IMR-90 (cell line): Measurements from ENCODE around the gene RAD51B. TPM values are rescaled to one million over a fixed set of nuclear protein-coding genes. Genes with fewer than 3 reads are reported as not detected.

ENCODE experiments used
- ATAC-seq: fragments of 200-7000 bp; cut with Tn5 transposase; 2 replicates; pipeline ENCODE4 v1.9.1; 2020; ENCODE audit warnings: low read depth, mild to moderate bottlenecking, moderate library complexity
- BruUV-seq: library from RNA; stranded (reverse); fragments of 400-500 nt; replicated peaks from 2 replicates; lab custom pipeline; 2021; lab: Mats Ljungman, UMichigan
- CTCF ChIA-PET: fragments of 300-600 bp; formaldehyde crosslinking; extraction: SDS; loops from one replicate; lab custom pipeline; 2021; ENCODE audit warnings: antibody characterized with exemption; lab: Yijun Ruan, JAX
- POLR2A ChIA-PET: fragments of 300-600 bp; sonication (Branson Sonifier 250); formaldehyde crosslinking; loops from one replicate; lab custom pipeline; 2022; ENCODE audit warnings: antibody characterized with exemption; ENCODE audit not compliant: unreplicated experiment; lab: Charles Lee
- DNase-seq: peaks from one replicate; pipeline ENCODE4 v3.0.0; 2013
- H2AFZ ChIP-seq: replicated peaks from 2 replicates; pipeline ENCODE3; 2013; ENCODE audit warnings: low read length, mild to moderate bottlenecking; ENCODE audit not compliant: poor library complexity
- H2AK5ac ChIP-seq: 2 replicates; pipeline ENCODE4 v1.6.1; 2013; ENCODE audit warnings: low read depth, low read length, inconsistent platforms
- H2AK9ac ChIP-seq: replicated peaks from 2 replicates; pipeline ENCODE3; 2013; ENCODE audit warnings: mild to moderate bottlenecking, low read depth, low read length, moderate library complexity; ENCODE audit not compliant: poor library complexity
- H2BK120ac ChIP-seq: 2 replicates; pipeline ENCODE4 v1.6.1; 2013; ENCODE audit warnings: low read depth, low read length, inconsistent platforms
- H2BK15ac ChIP-seq: 3 replicates; pipeline ENCODE4 v1.6.1; 2013; ENCODE audit warnings: low read depth, low read length, inconsistent platforms
- H2BK20ac ChIP-seq: 2 replicates; pipeline ENCODE4 v1.6.1; 2013; ENCODE audit warnings: low read depth, mild to moderate bottlenecking, inconsistent platforms, low read length, moderate library complexity
- H2BK5ac ChIP-seq: 2 replicates; pipeline ENCODE4 v1.6.1; 2013; ENCODE audit warnings: mild to moderate bottlenecking, low read depth, low read length, inconsistent platforms; ENCODE audit not compliant: poor library complexity, severe bottlenecking
- H3K14ac ChIP-seq: replicated peaks from 2 replicates; pipeline ENCODE4 v1.6.1; 2013; ENCODE audit warnings: low read depth, low read length, inconsistent platforms
- H3K18ac ChIP-seq: 2 replicates; pipeline ENCODE4 v1.6.1; 2013; ENCODE audit warnings: low read depth, low read length, control low read depth
- H3K23ac ChIP-seq: 2 replicates; pipeline ENCODE4 v1.6.1; 2013; ENCODE audit warnings: low read depth, low read length, inconsistent platforms
- H3K27ac ChIP-seq: 2 replicates; pipeline ENCODE4 v1.5.1; 2013; ENCODE audit warnings: mild to moderate bottlenecking, control low read depth, low read length; ENCODE audit not compliant: insufficient read depth
- H3K27me3 ChIP-seq: 2 replicates; pipeline ENCODE4 v1.6.1; 2013; ENCODE audit warnings: low read length; ENCODE audit not compliant: control insufficient read depth, insufficient read depth
- H3K36me3 ChIP-seq: 2 replicates; pipeline ENCODE4 v1.6.1; 2013; ENCODE audit warnings: low read length, mixed read lengths; ENCODE audit not compliant: control insufficient read depth, insufficient read depth
- H3K4ac ChIP-seq: 2 replicates; pipeline ENCODE4 v1.6.1; 2013; ENCODE audit warnings: low read depth, low read length, inconsistent platforms
- H3K4me1 ChIP-seq: 2 replicates; pipeline ENCODE4 v1.6.1; 2013; ENCODE audit warnings: low read length, mixed read lengths; ENCODE audit not compliant: control insufficient read depth, insufficient read depth
- H3K4me2 ChIP-seq: 2 replicates; pipeline ENCODE4 v1.6.1; 2013; ENCODE audit warnings: low read depth, mild to moderate bottlenecking, control low read depth, low read length, moderate library complexity
- H3K4me3 ChIP-seq: 2 replicates; pipeline ENCODE4 v1.5.1; 2013; ENCODE audit warnings: low read depth, mild to moderate bottlenecking, control low read depth, low read length, moderate library complexity; ENCODE audit not compliant: insufficient read depth
- H3K56ac ChIP-seq: 2 replicates; pipeline ENCODE4 v1.6.1; 2013; ENCODE audit warnings: low read length, inconsistent platforms; ENCODE audit not compliant: insufficient read depth; ENCODE audit errors: extremely low read depth
- H3K79me1 ChIP-seq, 2 experiments: 2 replicates each; pipeline ENCODE4 v1.6.1; 2013; ENCODE audit warnings: low read length in 2 of 2, inconsistent platforms in 1 of 2, low read depth in 1 of 2
- H3K9ac ChIP-seq: 2 replicates; pipeline ENCODE4 v1.6.1; 2013; ENCODE audit warnings: low read depth, low read length, control low read depth
- H3K9me1 ChIP-seq: 2 replicates; pipeline ENCODE4 v1.6.1; 2013; ENCODE audit warnings: low read length, inconsistent platforms; ENCODE audit not compliant: insufficient read depth
- H3K9me3 ChIP-seq: 2 replicates; pipeline ENCODE4 v1.6.1; 2013; ENCODE audit warnings: low read length; ENCODE audit not compliant: control insufficient read depth, insufficient read depth
- H4K20me1 ChIP-seq: 2 replicates; pipeline ENCODE4 v1.6.1; 2013; ENCODE audit warnings: low read length, inconsistent platforms; ENCODE audit not compliant: insufficient read depth
- H4K5ac ChIP-seq: 2 replicates; pipeline ENCODE4 v1.6.1; 2013; ENCODE audit warnings: mild to moderate bottlenecking, low read depth, low read length, control low read depth
- H4K8ac ChIP-seq, 2 experiments: 2 replicates each; pipeline ENCODE4 v1.6.1; 2013; ENCODE audit warnings: low read depth in 2 of 2, low read length in 2 of 2, control low read depth in 1 of 2, inconsistent platforms in 1 of 2
- H4K91ac ChIP-seq: 2 replicates; pipeline ENCODE4 v1.6.1; 2013; ENCODE audit warnings: low read depth, low read length, inconsistent platforms; ENCODE audit not compliant: insufficient read depth
- BHLHE40 ChIP-seq: fragments of 150-350 bp; IDR thresholded peaks from 2 replicates; pipeline ENCODE4 v1.6.1; 2016; ENCODE audit warnings: mild to moderate bottlenecking, low read depth, low read length
- CEBPB ChIP-seq: IDR thresholded peaks from 2 replicates; pipeline ENCODE4 v1.6.1; 2012; ENCODE audit warnings: low read depth, low read length, improper control_type of control experiment
- CHD1 ChIP-seq: IDR thresholded peaks from 2 replicates; pipeline ENCODE4 v1.6.1; 2012; ENCODE audit warnings: low read depth, low read length, improper control_type of control experiment
- FOS ChIP-seq: fragments of 150-350 bp; IDR thresholded peaks from 2 replicates; pipeline ENCODE4 v1.6.1; 2016; ENCODE audit warnings: low read depth, low read length
- MAFK ChIP-seq: IDR thresholded peaks from 2 replicates; pipeline ENCODE4 v1.6.1; 2012; ENCODE audit warnings: low read depth, low read length, improper control_type of control experiment
- MAZ ChIP-seq: IDR thresholded peaks from 2 replicates; pipeline ENCODE4 v1.6.1; 2012; ENCODE audit warnings: low read depth, mild to moderate bottlenecking, low read length, improper control_type of control experiment, moderate library complexity, borderline replicate concordance
- MXI1 ChIP-seq: IDR thresholded peaks from 2 replicates; pipeline ENCODE4 v1.6.1; 2012; ENCODE audit warnings: low read depth, mild to moderate bottlenecking, low read length, moderate library complexity, borderline replicate concordance
- NFE2L2 ChIP-seq: fragments of 150-350 bp; IDR thresholded peaks from 2 replicates; pipeline ENCODE4 v1.6.1; 2016; ENCODE audit warnings: low read depth, mild to moderate bottlenecking, low read length
- POLR2A ChIP-seq: IDR thresholded peaks from 2 replicates; pipeline ENCODE4 v1.6.1; 2012; ENCODE audit warnings: mild to moderate bottlenecking, low read depth, low read length
- RAD21 ChIP-seq: IDR thresholded peaks from 2 replicates; pipeline ENCODE4 v1.6.1; 2012; ENCODE audit warnings: low read length, improper control_type of control experiment
- RCOR1 ChIP-seq: IDR thresholded peaks from 2 replicates; pipeline ENCODE4 v1.6.1; 2012; ENCODE audit warnings: mild to moderate bottlenecking, low read length, improper control_type of control experiment; ENCODE audit not compliant: insufficient replicate concordance
- RFX5 ChIP-seq: IDR thresholded peaks from 2 replicates; pipeline ENCODE4 v1.8.0; 2012; ENCODE audit warnings: low read depth, mild to moderate bottlenecking, low read length, moderate library complexity
- SMC3 ChIP-seq: fragments of 150-350 bp; IDR thresholded peaks from 2 replicates; pipeline ENCODE4 v1.6.1; 2016; ENCODE audit warnings: low read depth, mild to moderate bottlenecking, antibody characterized with exemption, low read length, moderate library complexity
- WGBS, 2 experiments: methylation state at CpG; one replicate each; pipeline versions ENCODE4 v1.1.5 to v1.1.7; 2013; ENCODE audit warnings: missing lambda C conversion rate in 2 of 2; ENCODE audit not compliant: insufficient read length in 1 of 2; ENCODE audit errors: extremely low coverage in 2 of 2; 5-methylcytosine and 5-hydroxymethylcytosine counted together
- dilution Hi-C: fragments of 300-500 bp; cut with HindIII; formaldehyde crosslinking; loops from one replicate; pipeline ENCODE4 v1.14.3; 2018; ENCODE audit warnings: low sequenced_read_pairs; ENCODE audit not compliant: unreplicated experiment
- in situ Hi-C: fragments of 300-500 bp; cut with MboI; formaldehyde crosslinking; loops from 3 replicates; pipeline ENCODE4 v1.14.3; 2019; ENCODE audit warnings: low sequenced_read_pairs, inconsistent platforms, mixed read lengths
- intact Hi-C: fragments of 100-400 bp; cut with micrococcal nuclease; formaldehyde crosslinking; loops from 2 replicates; pipeline ENCODE4 v1.10.0; 2022
- polyA plus RNA-seq, 3 experiments: library from polyadenylated mRNA; depleted of rRNA; stranded (reverse); fragments of >200 nt; gene quantifications; 2 replicates each; pipeline ENCODE4 v1.2.3, GENCODE V29; 2012; ENCODE audit warnings: low replicate concordance in 1 of 3
- total RNA-seq: library from RNA; depleted of rRNA; stranded (reverse); fragments of >200 nt; gene quantifications from 2 replicates; pipeline ENCODE4 v1.2.3, GENCODE V29; 2012
- TF ChIP-seq, protein P1 (sequence below): fragments of 150-350 bp; IDR thresholded peaks from 2 replicates; pipeline ENCODE4 v1.6.1; 2016; ENCODE audit warnings: low read depth, mild to moderate bottlenecking, low read length, moderate library complexity, borderline replicate concordance
- TF ChIP-seq, protein P2 (sequence below): fragments of 150-350 bp; IDR thresholded peaks from 2 replicates; pipeline ENCODE4 v1.6.1; 2017; ENCODE audit warnings: mild to moderate bottlenecking, antibody characterized with exemption, low read length, low read depth
- TF ChIP-seq, protein P3 (sequence below): conservative IDR thresholded peaks from 2 replicates; pipeline ENCODE4 v1.5.1; 2012; ENCODE audit warnings: mild to moderate bottlenecking, low read depth, low read length, improper control_type of control experiment

The RAD51B gene
- total and polyA plus RNA-seq, 2 of the 4 experiments (the other 2 are of a cell fraction) = 5.1 to 18.8 TPM

GRCh38 chr14:68571928-68572525 lies 752.4 kb downstream of the RAD51B start:
- intact Hi-C loops = no loop called here
- Histone ChIP-seq H3K4me1 (peaks cover 20% of the 10 kb centered on the region), H3K18ac (no peak overlapping the region), H2BK120ac (no peak overlapping the region; the same call in 1 of the 2 replicates), H3K56ac (no peak overlapping the region), H3K4ac (no peak overlapping the region), H2AFZ (no peak overlapping the region), H2BK5ac (no peak overlapping the region), H3K9ac (no peak overlapping the region), H3K4me2 (no peak overlapping the region), H3K27me3 (no peaks in the 10 kb centered on the region), H3K79me1 (peaks cover 0 to 13% of the 10 kb centered on the region in 2 experiments; a peak in 2 of 4 replicates), H3K4me3 (no peak overlapping the region), H3K9me3 (peaks cover 3% of the 10 kb centered on the region; the same call in 1 of the 2 replicates), H3K9me1 (peaks cover 17% of the 10 kb centered on the region), H2AK9ac (no peak overlapping the region), H4K20me1 (no peaks in the 10 kb centered on the region), H4K91ac (no peak overlapping the region), H3K23ac (no peak overlapping the region), H2BK15ac (no peak overlapping the region; the same call in 2 of the 3 replicates), H3K27ac (no peak overlapping the region), H3K14ac (no peak overlapping the region), H2AK5ac (no peak overlapping the region), H3K36me3 (no peaks in the 10 kb centered on the region), H4K5ac (no peak overlapping the region), H4K8ac (no peak overlapping the region), H2BK20ac (no peak overlapping the region)
- TF ChIP-seq RFX5 (no peak), FOS (no peak), SMC3 (no peak), MAFK (no peak), RAD21 (no peak), CHD1 (no peak), MXI1 (no peak), MAZ (no peak), CEBPB (no peak), BHLHE40 (no peak), POLR2A (no peak), NFE2L2 (no peak), RCOR1 (no peak)
- TF ChIP-seq, protein P1, sequence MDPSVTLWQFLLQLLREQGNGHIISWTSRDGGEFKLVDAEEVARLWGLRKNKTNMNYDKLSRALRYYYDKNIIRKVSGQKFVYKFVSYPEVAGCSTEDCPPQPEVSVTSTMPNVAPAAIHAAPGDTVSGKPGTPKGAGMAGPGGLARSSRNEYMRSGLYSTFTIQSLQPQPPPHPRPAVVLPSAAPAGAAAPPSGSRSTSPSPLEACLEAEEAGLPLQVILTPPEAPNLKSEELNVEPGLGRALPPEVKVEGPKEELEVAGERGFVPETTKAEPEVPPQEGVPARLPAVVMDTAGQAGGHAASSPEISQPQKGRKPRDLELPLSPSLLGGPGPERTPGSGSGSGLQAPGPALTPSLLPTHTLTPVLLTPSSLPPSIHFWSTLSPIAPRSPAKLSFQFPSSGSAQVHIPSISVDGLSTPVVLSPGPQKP = no peak
- TF ChIP-seq, protein P2, sequence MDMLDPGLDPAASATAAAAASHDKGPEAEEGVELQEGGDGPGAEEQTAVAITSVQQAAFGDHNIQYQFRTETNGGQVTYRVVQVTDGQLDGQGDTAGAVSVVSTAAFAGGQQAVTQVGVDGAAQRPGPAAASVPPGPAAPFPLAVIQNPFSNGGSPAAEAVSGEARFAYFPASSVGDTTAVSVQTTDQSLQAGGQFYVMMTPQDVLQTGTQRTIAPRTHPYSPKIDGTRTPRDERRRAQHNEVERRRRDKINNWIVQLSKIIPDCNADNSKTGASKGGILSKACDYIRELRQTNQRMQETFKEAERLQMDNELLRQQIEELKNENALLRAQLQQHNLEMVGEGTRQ = no peak
- TF ChIP-seq, protein P3, sequence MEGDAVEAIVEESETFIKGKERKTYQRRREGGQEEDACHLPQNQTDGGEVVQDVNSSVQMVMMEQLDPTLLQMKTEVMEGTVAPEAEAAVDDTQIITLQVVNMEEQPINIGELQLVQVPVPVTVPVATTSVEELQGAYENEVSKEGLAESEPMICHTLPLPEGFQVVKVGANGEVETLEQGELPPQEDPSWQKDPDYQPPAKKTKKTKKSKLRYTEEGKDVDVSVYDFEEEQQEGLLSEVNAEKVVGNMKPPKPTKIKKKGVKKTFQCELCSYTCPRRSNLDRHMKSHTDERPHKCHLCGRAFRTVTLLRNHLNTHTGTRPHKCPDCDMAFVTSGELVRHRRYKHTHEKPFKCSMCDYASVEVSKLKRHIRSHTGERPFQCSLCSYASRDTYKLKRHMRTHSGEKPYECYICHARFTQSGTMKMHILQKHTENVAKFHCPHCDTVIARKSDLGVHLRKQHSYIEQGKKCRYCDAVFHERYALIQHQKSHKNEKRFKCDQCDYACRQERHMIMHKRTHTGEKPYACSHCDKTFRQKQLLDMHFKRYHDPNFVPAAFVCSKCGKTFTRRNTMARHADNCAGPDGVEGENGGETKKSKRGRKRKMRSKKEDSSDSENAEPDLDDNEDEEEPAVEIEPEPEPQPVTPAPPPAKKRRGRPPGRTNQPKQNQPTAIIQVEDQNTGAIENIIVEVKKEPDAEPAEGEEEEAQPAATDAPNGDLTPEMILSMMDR = no peak
- ATAC-seq (no peak), DNase-seq (no peak)
- dilution Hi-C loops = no loop called here
- in situ Hi-C loops = loop anchor here (10.0 kb wide), 1 partner anchor 317 kb away; no protein-coding TSS in a partner anchor
- CTCF ChIA-PET = no interaction called here
- POLR2A ChIA-PET = no interaction called here
- no TSS peak for BruUV-seq
- WGBS, 2 experiments = 85% methylated on average over 3 of the region's 10 CpGs; no CpG with 5 or more reads in 1 of the 2 experiments
